ENCODE measurements around the gene ABCA4. TPM values are rescaled to one million over a fixed set of nuclear protein-coding genes. Genes with fewer than 3 reads are reported as not detected.

Gene ABCA4
- total and polyA plus RNA-seq, 4 donors: 0.08 to 0.63 (median 0.21) TPM

DNA sequence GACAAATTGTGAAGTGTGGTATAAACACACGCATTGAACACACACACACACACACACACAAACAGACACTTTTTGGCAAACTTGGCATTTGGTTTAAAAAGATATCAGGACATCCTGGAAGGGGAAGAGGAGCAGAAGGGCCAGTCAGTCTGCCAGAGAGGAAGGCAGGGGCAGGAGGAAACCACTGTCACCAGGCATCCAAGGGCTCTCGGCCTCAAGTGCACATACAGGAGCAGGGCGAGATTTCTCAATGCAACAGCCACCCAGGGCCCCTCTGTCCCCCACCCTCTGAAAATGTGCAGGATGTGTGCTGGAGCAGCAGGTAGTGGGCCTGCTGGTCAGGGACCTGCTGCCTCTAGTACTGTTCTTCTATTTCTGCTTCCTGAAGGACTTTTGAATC, 71.2 kb downstream of the ABCA4 start:
- ATAC-seq (ENCODE audit: low FRiP score): no peak
- intact Hi-C loops (cut with DNase I): loop anchor here (5.0 to 10.0 kb wide), 3 partner anchors 188 to 415 kb away; partner anchors contain the start of gene ARHGAP29 (in 1 of the 2)
- peaks cover 2 to 5% of the 10 kb centered on the region in 2 donors for H3K4me1 ChIP-seq (ENCODE audit: control insufficient read depth in 1 of 2, insufficient read depth in 2 of 2, low read length in 2 of 2)

DNA sequence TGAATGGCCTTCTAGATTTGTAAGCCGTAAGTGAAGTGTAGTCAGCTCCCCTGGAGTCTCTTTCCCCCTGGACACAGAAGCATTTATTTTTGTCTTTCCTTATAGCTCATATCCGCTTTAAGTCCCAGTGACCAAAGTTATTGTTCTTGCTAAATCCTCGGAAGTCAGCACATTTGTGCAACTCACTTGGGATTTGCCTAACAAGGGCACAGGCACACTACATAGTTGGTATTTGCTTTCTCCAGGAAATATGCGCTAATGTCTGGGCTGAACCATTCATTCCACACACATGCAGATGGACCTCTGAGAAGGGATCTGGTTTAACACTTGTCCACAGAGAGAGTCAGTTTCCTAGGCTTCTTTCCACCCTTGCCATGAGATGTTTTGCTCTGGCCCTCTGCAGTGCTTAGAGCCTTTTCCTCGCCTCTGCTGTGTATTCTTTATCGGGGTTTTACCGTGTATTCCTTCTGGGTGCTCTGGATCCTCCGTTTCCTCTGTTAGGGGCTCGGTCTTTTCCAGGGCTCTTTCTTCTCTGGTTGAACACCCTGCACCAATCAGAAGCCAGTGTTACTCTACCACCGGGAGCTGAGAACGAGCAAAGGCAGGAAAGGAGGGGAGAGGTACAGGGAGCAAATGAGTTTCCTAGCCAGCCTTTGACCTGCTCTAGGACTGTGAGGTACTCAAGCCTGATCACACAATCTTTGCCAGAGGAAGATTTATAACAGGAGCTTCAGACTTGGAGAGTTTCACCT, 72.4 kb downstream of the ABCA4 start:
- peak overlapping the region; percentile 80 to 94 for H3K27ac ChIP-seq (ENCODE audit: low read depth in 1 of 2, low read length in 2 of 2)
- DNase-seq (no peak), ATAC-seq (ENCODE audit: low FRiP score) (peak; percentile 47)
- no peak overlapping the region for H3K4me3 ChIP-seq (ENCODE audit: low read length in 2 of 2)
- H3K36me3 ChIP-seq (ENCODE audit: control insufficient read depth in 1 of 2, insufficient read depth in 2 of 2, low read length in 1 of 2): no peaks in the 10 kb centered on the region
- H3K9me3 ChIP-seq (ENCODE audit: control insufficient read depth, low read length): no peaks in the 10 kb centered on the region
- intact Hi-C loops (cut with DNase I): loop anchor here (5.0 to 10.0 kb wide), 3 partner anchors 189 to 416 kb away; partner anchors contain the start of gene ARHGAP29 (in 1 of the 2)
- no peaks in the 10 kb centered on the region for H3K27me3 ChIP-seq (ENCODE audit: control insufficient read depth in 1 of 2, insufficient read depth in 2 of 2, low read length in 1 of 2)
- peaks cover 2 to 6% of the 10 kb centered on the region in 2 donors for H3K4me1 ChIP-seq (ENCODE audit: control insufficient read depth in 1 of 2, insufficient read depth in 2 of 2, low read length in 2 of 2)
- WGBS, 2 donors: 2 to 10% methylated on average over 11 of the region's 11 CpGs

More for the DNA sequence above, 71.2 kb downstream of the ABCA4 start:
- Histone ChIP-seq H3K36me3 (ENCODE audit: control insufficient read depth in 1 of 2, insufficient read depth in 2 of 2, low read length in 1 of 2) (no peaks in the 10 kb centered on the region), H3K27me3 (ENCODE audit: control insufficient read depth in 1 of 2, insufficient read depth in 2 of 2, low read length in 1 of 2) (no peaks in the 10 kb centered on the region), H3K9me3 (ENCODE audit: control insufficient read depth, low read length) (no peaks in the 10 kb centered on the region), H3K27ac (ENCODE audit: low read depth in 1 of 2, low read length in 2 of 2) (no peak overlapping the region), H3K4me3 (ENCODE audit: low read length in 2 of 2) (no peak overlapping the region)
- WGBS, 2 donors: 96 to 97% methylated on average over 3 of the region's 3 CpGs
- DNase-seq: no peak

DNA sequence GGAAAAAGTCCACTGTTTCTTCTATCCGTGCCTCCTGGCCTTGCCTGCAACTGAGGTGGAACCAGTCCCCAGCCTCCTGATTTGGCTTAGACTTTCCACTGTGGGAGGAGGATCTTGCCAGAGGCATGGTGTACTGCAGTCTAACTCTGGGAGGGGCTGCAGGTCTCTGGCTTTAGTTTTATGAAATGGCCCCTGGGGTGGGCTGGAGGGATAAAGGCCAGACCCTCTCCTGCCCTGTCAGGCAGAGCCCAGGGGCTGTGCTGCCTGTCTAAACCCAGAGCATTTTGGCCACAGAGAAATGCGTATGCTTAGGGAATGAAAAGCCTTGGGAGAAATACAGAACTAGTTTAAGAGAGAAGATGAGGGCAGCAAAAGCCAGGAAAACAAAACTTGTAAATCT, 73.0 kb downstream of the ABCA4 start:
- Histone ChIP-seq H3K27ac (ENCODE audit: low read depth in 1 of 2, low read length in 2 of 2) (peak overlapping the region; percentile 80 to 94), H3K9me3 (ENCODE audit: control insufficient read depth, low read length) (no peaks in the 10 kb centered on the region), H3K27me3 (ENCODE audit: control insufficient read depth in 1 of 2, insufficient read depth in 2 of 2, low read length in 1 of 2) (no peaks in the 10 kb centered on the region), H3K4me1 (ENCODE audit: control insufficient read depth in 1 of 2, insufficient read depth in 2 of 2, low read length in 2 of 2) (peaks cover 2 to 6% of the 10 kb centered on the region in 2 donors), H3K36me3 (ENCODE audit: control insufficient read depth in 1 of 2, insufficient read depth in 2 of 2, low read length in 1 of 2) (no peaks in the 10 kb centered on the region), H3K4me3 (ENCODE audit: low read length in 2 of 2) (no peak overlapping the region)
- no peak for DNase-seq
- ATAC-seq (ENCODE audit: low FRiP score): no peak
- intact Hi-C loops (cut with DNase I): loop anchor here (5.0 to 10.0 kb wide), 3 partner anchors 189 to 417 kb away; partner anchors contain the start of gene ARHGAP29 (in 1 of the 2)
- 19 to 24% methylated on average over 2 of the region's 2 CpGs for WGBS, 2 donors

DNA sequence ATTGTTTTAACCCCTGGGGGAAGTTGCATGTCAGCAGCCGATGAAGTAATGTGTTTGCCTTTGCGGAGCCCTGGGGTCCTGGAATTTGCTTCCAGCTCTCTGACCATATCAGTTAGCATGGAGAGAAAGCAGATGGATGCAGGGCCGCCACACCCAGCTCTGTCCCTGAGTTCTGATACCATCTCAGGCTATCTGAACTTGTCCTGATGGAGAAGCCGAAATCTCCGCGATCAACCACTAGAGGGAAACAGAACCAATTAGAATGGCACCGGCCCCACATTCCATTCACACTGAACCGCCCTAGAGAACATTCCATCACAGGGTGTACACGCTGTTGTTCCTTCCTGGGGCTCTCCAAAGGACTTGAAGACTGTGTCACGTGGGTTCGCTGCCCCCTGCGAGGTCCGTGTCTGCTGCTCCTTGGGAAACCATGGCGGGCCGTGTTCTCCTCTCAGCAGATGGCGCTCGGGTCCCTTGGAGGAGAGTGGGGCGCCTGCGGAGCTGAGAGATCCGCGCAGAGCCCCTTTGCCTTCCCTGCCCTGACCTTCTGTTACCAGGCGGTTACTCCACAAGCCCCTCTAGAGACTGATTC, 75.4 kb downstream of the ABCA4 start:
- Histone ChIP-seq H3K9me3 (ENCODE audit: control insufficient read depth, low read length) (no peaks in the 10 kb centered on the region), H3K36me3 (ENCODE audit: control insufficient read depth in 1 of 2, insufficient read depth in 2 of 2, low read length in 1 of 2) (no peaks in the 10 kb centered on the region), H3K4me3 (ENCODE audit: low read length in 2 of 2) (no peak overlapping the region), H3K27ac (ENCODE audit: low read depth in 1 of 2, low read length in 2 of 2) (peak overlapping the region in 1 of 2 donors; percentile 23), H3K27me3 (ENCODE audit: control insufficient read depth in 1 of 2, insufficient read depth in 2 of 2, low read length in 1 of 2) (no peaks in the 10 kb centered on the region), H3K4me1 (ENCODE audit: control insufficient read depth in 1 of 2, insufficient read depth in 2 of 2, low read length in 2 of 2) (peaks cover 2 to 6% of the 10 kb centered on the region in 2 donors)
- intact Hi-C loops (cut with DNase I): loop anchor here (5.0 to 10.0 kb wide), 3 partner anchors 192 to 419 kb away; partner anchors contain the start of gene ARHGAP29 (in 1 of the 2)
- DNase-seq: peak; percentile 86 to 94
- ATAC-seq (ENCODE audit: low FRiP score): peak; percentile 93
- WGBS, 2 donors: 8 to 12% methylated on average over 22 of the region's 22 CpGs

DNA sequence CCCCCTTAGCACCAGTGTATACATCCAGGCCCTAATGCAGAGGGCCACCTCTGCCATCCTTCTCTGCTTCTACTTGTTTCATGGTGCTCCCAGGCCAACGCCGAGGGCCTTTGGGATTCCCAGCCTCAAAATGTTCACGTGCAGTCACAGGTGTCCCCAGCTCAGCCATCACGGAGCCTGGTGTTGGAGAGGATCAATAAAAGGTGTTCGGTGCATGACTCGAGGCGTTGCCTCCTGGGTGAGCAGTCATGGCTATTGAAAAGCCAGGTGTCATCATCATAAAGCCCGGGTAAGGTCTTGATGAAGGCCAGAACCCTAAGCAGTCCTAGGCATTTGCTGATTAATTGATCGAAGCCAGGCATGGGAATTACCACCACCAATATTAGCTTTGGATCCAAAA, 76.1 kb downstream of the ABCA4 start:
- intact Hi-C loops (cut with DNase I): loop anchor here (5.0 to 10.0 kb wide), 5 partner anchors 192 to 420 kb away; partner anchors contain the start of gene ARHGAP29 (in 1 of the 2)
- DNase-seq: no peak
- Histone ChIP-seq H3K36me3 (ENCODE audit: control insufficient read depth in 1 of 2, insufficient read depth in 2 of 2, low read length in 1 of 2) (no peaks in the 10 kb centered on the region), H3K9me3 (ENCODE audit: control insufficient read depth, low read length) (no peaks in the 10 kb centered on the region), H3K4me3 (ENCODE audit: low read length in 2 of 2) (no peak overlapping the region), H3K27me3 (ENCODE audit: control insufficient read depth in 1 of 2, insufficient read depth in 2 of 2, low read length in 1 of 2) (no peaks in the 10 kb centered on the region), H3K4me1 (ENCODE audit: control insufficient read depth in 1 of 2, insufficient read depth in 2 of 2, low read length in 2 of 2) (peaks cover 2 to 6% of the 10 kb centered on the region in 2 donors), H3K27ac (ENCODE audit: low read depth in 1 of 2, low read length in 2 of 2) (no peak overlapping the region)
- ATAC-seq (ENCODE audit: low FRiP score): no peak
- 84 to 86% methylated on average over 9 of the region's 9 CpGs for WGBS, 2 donors

DNA sequence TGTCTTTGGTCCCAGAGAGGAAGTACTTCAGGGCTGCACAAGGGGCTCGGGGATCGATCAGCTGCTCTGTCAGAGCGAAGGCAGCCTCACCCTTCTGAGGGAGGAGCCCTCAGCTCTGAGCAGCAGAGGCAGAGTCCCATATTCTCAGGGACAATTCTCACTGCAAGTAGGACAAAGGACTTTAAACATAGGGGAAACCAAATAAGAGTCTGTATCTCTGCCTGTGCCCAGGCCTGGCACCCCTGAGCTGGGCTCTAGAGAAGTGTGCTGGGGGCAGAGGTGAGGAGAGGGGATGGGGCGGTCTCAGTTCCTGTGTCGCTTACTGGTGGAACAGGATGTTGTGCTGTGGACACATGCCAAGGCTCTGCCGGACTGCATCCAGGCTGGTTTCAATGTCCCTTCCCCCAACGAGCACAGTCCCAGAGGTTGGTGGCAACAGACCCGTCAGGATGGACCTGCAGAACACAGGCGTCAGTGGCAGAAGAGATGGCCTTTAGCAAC, 76.6 kb downstream of the ABCA4 start:
- H3K27me3 ChIP-seq (ENCODE audit: control insufficient read depth in 1 of 2, insufficient read depth in 2 of 2, low read length in 1 of 2): no peaks in the 10 kb centered on the region
- H3K4me3 ChIP-seq (ENCODE audit: low read length in 2 of 2): no peak overlapping the region
- peak overlapping the region in 1 of 2 donors; percentile 15 for H3K27ac ChIP-seq (ENCODE audit: low read depth in 1 of 2, low read length in 2 of 2)
- WGBS, 2 donors: 47 to 56% methylated on average over 9 of the region's 9 CpGs
- intact Hi-C loops (cut with DNase I): loop anchor here (5.0 to 10.0 kb wide), 3 partner anchors 288 to 420 kb away; no protein-coding TSS in a partner anchor
- DNase-seq (peak in 1 of 2 donors; percentile 70), ATAC-seq (ENCODE audit: low FRiP score) (no peak)
- H3K4me1 ChIP-seq (ENCODE audit: control insufficient read depth in 1 of 2, insufficient read depth in 2 of 2, low read length in 2 of 2): peaks cover 2 to 6% of the 10 kb centered on the region in 2 donors
- no peaks in the 10 kb centered on the region for H3K9me3 ChIP-seq (ENCODE audit: control insufficient read depth, low read length)
- H3K36me3 ChIP-seq (ENCODE audit: control insufficient read depth in 1 of 2, insufficient read depth in 2 of 2, low read length in 1 of 2): no peaks in the 10 kb centered on the region

DNA sequence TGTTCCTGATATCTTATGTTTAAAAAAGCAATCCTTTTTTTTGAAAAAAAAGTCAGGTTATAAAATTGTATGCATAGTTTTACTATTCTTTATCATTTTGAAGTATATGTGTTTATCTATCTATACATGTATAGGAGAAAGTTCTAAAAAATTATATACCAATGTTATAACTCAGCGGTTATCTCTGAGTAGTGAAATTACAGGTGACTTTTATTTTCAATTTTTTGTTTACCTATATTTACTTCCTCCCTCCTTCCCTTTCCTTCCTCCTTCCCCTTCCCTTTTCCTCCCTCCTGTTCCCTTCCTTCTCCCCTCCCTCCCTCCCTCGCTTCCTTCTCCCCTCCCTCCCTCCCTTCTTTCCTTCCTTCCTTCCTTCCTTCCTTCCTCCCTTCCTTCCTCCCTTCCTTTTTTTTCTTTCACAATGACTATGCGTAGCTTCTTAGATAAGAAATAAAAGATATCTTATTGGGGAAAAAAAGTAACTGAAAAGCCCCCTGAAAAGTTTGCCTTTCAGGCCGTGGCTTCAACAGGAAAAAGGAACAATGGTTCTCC, 77.1 kb downstream of the ABCA4 start:
- Histone ChIP-seq H3K4me1 (ENCODE audit: control insufficient read depth in 1 of 2, insufficient read depth in 2 of 2, low read length in 2 of 2) (peaks cover 2 to 5% of the 10 kb centered on the region in 2 donors), H3K4me3 (ENCODE audit: low read length in 2 of 2) (no peak overlapping the region)
- 93 to 96% methylated on average over 4 of the region's 4 CpGs for WGBS, 2 donors

DNA sequence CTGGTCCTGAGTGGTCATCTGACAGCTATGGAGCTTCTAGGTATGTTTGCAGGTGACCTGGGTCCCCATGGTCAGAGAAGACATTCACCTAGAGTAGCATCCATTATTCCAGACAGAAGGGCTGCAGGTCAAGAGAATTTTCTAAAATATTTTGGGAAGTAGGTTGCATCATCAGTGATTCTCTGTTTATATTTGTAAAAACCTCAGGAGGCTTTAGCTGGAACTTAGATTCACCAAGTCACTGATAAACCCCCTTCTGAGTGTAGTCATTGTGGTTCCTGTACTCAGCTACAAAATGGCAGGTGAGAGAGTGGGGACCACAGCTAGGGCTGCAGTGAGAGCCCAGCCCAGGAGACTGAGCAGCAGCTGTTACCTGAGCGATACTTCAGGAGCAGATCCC, 78.6 kb downstream of the ABCA4 start:
- 90 to 100% methylated on average over 1 of the region's 1 CpG for WGBS, 2 donors
- Histone ChIP-seq H3K36me3 (ENCODE audit: control insufficient read depth in 1 of 2, insufficient read depth in 2 of 2, low read length in 1 of 2) (no peaks in the 10 kb centered on the region), H3K4me3 (ENCODE audit: low read length in 2 of 2) (no peak overlapping the region), H3K27ac (ENCODE audit: low read depth in 1 of 2, low read length in 2 of 2) (no peak overlapping the region), H3K27me3 (ENCODE audit: control insufficient read depth in 1 of 2, insufficient read depth in 2 of 2, low read length in 1 of 2) (no peaks in the 10 kb centered on the region), H3K9me3 (ENCODE audit: control insufficient read depth, low read length) (no peaks in the 10 kb centered on the region), H3K4me1 (ENCODE audit: control insufficient read depth in 1 of 2, insufficient read depth in 2 of 2, low read length in 2 of 2) (peaks cover 2% of the 10 kb centered on the region in 2 donors)
- ATAC-seq (ENCODE audit: low FRiP score) (no peak), DNase-seq (no peak)
- intact Hi-C loops (cut with DNase I): loop anchor here (5.0 to 10.0 kb wide), 3 partner anchors 290 to 422 kb away; no protein-coding TSS in a partner anchor

More for the DNA sequence above, 77.1 kb downstream of the ABCA4 start:
- DNase-seq: no peak
- ATAC-seq (ENCODE audit: low FRiP score): no peak
- no peak overlapping the region for H3K27ac ChIP-seq (ENCODE audit: low read depth in 1 of 2, low read length in 2 of 2)
- intact Hi-C loops (cut with DNase I): loop anchor here (5.0 to 10.0 kb wide), 3 partner anchors 288 to 421 kb away; no protein-coding TSS in a partner anchor
- H3K27me3 ChIP-seq (ENCODE audit: control insufficient read depth in 1 of 2, insufficient read depth in 2 of 2, low read length in 1 of 2): no peaks in the 10 kb centered on the region
- H3K36me3 ChIP-seq (ENCODE audit: control insufficient read depth in 1 of 2, insufficient read depth in 2 of 2, low read length in 1 of 2): no peaks in the 10 kb centered on the region
- H3K9me3 ChIP-seq (ENCODE audit: control insufficient read depth, low read length): no peaks in the 10 kb centered on the region

Data from aorta (tissue), 5 donors.